ENCODE measurements around the gene CETP.

- TF ChIP-seq, protein P1, sequence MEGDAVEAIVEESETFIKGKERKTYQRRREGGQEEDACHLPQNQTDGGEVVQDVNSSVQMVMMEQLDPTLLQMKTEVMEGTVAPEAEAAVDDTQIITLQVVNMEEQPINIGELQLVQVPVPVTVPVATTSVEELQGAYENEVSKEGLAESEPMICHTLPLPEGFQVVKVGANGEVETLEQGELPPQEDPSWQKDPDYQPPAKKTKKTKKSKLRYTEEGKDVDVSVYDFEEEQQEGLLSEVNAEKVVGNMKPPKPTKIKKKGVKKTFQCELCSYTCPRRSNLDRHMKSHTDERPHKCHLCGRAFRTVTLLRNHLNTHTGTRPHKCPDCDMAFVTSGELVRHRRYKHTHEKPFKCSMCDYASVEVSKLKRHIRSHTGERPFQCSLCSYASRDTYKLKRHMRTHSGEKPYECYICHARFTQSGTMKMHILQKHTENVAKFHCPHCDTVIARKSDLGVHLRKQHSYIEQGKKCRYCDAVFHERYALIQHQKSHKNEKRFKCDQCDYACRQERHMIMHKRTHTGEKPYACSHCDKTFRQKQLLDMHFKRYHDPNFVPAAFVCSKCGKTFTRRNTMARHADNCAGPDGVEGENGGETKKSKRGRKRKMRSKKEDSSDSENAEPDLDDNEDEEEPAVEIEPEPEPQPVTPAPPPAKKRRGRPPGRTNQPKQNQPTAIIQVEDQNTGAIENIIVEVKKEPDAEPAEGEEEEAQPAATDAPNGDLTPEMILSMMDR (conservative IDR thresholded peaks at IDR 0.05 in 1 of 2, IDR thresholded peaks at IDR 0.05 in 1 of 2; ENCODE audit: low read depth in 1 of 2, low read length in 2 of 2) = peak; percentile 54 to 77
- no peak for TF ChIP-seq EZH2 (IDR thresholded peaks at IDR 0.05; ENCODE audit: low read length, missing control alignments)
These were observed 10.6 kb upstream of the CETP start for GRCh38 chr16:56950881-56951771.

Data from fibroblast of lung (primary cell).